DMS114 treated with DMSO at 0.1 percent for 48 hours (cell line): Measurements from ENCODE around the gene APBA1.

Source experiments
- DNase-seq: peaks from one replicate; lab custom pipeline; 2025; ENCODE audit not compliant: unreplicated experiment; lab: John Stamatoyannopoulos, UW

Gene APBA1

DNA sequence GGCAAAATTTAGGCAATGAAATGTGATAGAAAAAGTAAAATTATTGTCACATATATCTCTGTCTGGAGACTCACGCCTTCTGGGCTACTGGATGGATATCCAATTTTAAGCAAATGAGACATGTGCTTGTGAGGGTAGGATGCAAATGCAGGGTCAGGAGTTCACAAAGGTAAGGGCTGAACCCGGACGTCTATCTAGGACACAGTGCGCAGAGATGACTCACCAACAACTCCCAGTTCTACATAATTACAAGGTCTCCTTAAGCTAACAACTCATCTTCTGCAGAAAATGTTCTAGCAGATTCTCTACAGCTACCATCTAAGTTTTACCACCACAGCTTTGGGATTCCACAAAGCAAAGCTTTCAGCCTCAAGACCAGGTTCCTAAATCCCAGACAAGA, 186.7 kb downstream of the APBA1 start:
- DNase-seq, result no peak

DNA sequence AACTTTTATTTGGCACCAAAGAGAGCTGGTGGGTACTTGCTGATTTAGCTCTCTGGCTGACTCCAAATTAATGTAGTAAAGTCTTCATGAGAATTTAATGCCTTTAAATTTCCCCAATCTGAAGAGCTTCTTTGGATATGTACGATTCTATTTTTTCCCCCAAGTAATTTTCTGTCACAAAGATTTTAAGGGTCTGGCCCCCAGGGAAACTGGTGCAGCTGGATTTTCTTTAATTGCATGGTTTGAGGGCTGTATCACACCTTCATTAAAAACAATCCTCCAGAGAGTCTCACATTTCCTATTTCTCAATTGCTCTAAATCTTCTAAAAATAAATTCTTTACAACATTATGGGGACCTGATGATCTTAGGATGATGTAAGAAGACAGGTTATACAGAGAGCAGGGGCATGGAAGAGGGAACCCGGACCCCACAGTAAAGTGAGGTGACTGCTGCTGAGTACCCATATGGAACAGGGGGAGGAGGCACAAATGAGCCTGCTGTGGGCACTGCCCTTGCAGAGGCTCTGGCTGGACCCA, 188.2 kb downstream of the APBA1 start:
- DNase-seq, result no peak

DNA sequence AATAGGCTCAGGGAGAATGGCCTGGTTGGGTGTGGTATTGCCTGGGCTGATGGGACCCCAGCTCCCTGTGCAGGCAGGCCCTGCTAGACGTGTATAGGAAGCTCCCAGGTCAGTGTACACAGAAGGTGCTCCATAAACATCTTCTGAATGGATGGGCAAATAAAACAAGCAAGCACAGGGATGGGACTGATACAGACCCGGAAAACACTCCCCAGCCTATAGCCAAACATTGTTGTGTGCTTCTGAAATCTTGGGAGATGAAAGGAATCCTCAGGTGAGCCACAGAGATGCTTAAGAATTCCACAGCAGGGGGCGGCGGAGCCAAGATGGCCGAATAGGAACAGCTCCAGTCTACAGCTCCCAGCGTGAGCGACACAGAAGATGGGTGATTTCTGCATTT, 195.4 kb downstream of the APBA1 start:
- DNase-seq, result no peak

DNA sequence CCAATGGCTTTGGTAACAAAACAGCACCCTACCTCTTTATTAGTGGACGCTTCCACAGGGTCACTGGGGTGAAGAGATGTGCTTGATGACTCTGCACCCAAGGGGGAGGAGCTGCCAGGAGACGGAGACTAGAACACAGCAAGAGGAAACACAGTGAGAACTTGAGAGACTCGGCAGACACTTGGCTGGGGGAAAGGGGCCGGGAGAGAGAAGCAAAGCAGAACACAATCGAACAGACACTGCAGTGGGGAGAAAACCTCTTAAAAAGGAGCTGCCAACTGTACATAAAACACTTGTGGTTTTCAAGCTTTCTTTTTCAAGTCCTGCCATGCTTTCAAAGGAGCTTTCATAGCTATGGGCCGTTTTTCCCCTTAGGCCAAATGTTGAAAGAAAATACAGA, 196.2 kb downstream of the APBA1 start:
- DNase-seq, result no peak

DNA sequence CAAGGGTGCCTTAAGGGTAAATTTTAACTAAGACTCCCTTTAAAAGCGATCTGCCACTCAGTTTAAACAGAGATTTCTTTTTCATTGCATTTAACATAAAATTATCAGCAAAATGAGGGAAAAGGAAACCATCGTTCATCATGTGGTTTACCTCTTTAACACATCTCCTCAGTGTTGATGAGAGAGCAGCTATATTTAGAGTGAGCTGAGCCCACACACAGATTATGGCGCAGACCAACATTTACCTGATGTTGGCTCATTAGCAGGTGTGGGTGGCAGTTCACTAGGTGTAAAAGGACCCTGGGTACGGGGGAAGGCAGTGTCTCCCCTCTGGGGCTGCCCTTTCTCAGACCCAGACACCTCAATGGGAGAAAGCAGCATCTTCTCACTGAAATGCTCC, 197.3 kb downstream of the APBA1 start:
- no peak for DNase-seq

DNA sequence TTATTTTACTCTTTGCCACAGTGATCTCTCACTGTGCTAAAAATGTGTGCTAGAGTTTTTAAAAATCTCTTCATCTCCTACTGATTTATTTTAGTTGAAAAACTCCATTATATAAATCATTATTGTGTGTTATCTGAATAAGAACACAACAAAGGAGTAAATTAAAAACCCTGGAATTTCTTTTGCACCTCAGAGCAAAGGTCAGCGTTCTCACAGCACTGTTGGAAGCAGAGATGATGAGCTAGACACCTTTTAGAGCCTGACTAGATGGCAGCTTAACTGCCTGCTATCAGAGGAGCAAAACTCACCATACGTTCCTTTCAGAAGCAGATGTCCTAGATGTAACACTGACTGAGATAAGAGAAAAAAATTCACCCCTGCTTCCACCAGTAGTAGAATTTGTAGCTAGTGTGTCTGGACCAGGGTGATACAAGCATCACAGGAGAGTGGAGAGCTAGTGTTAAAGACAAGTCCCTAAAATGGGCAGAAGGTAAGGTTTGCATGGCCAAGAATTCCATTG, 200.0 kb downstream of the APBA1 start:
- DNase-seq, result no peak

DNA sequence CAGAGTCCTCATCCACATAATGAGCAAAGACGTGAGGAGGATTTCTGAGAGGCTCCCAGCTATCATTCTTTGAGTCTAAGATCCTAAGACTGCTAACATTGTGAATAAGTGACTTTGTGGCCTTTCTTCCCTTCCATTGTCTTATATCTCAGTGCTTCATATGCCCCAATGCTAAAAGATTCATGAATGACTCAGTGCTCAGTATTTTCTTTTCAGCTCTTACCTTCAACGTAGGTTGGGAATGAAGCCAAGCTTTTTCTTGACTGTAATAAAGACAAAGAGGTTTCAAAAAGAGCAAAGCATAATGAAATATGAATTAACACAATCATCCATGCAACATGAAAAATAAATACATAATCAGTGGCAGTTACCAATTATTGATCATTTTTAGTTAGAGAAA, 200.7 kb downstream of the APBA1 start:
- no peak for DNase-seq

DNA sequence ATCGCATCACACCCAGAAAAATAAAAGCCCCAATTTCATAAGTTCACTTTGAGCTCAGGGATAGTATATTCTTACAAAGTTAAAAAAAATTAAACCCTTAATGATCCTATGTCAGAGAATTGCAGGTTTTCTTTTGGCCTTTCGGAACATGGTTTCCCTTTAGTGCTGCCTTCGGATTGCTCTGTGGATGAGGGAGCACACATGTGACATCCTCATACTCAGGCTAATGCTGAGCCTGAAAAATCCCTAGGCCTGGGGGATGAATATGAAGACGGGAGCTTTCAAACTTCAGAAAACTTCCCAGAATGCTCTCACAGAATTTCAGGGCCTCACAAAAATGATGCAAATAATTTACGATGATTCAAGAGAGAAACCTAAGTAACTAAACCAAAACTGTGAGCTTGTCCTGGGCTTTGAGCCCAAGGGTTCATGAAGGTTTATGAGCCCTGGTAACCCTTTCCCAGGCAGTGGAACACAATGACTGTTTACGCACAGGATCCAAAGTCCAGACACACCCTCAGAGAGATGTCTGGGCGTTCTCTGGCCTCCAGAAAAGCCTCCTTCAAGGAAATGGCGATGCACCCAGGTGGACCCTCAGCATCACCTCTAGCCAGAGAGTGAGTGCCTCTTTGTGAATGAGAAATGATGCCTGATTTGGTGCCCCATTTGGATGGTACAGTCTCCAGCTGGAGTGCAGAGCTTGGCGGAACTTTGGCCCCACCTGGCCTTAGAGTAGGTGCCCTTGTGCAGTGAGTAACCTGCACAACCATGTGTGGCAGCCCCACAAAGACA, 201.8 kb downstream of the APBA1 start:
- no peak for DNase-seq

DNA sequence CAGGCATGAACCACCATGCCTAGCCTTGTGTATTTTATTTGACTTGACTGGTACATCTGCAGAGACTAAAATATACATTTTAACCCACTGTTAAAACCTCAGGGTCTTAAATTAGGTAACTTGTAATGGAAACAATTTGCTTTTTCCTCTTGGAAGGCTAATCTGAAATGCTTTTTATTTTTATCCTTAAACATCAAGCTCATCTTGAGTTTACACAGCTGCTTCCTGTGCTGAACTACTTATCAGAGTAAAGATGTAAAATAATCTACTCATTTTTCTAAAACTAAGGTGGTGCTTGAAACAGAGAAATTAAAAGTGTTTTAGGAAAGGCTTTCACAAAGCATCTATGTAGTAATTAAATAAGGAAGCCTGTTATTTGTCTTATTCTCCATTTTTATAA, 203.0 kb downstream of the APBA1 start:
- DNase-seq, result no peak

DNA sequence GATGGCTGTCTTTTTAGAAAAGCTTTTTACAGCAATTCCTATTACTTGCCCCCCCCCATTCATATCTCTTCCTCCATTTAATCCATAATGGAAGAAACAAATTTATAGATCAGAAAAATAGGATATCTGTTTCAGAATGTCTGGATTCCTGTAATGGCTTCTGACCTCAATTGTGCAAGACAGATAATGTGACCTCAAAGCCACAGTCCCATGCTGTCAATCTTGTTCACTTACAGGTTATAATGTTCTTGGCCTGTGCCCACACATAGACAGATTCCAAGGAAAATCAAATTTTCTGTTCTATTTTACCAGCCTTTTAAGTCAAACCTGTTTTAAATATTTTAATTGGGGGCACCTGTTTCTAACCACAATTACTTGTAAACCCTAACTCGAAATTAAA, 203.8 kb downstream of the APBA1 start:
- no peak for DNase-seq

DNA sequence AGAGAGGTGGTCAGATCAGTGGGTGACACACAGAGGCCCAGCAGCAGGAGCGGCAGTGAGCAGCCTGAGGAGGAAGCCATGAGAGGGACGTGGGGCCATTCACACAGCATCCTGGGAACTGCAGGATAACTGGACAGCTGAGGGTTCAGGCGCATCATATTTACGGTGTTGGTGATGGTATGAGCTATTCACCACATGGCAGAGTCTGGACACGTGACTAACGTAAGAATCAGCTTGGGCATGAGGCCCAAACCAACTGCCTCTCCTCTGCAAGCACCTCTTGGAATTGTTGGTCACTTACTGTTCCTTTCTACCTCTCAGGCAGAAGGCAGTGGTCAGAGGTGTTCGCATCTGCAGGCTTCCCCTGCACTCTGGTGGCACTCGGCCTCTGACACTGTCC, 206.0 kb downstream of the APBA1 start:
- DNase-seq, result no peak

DNA sequence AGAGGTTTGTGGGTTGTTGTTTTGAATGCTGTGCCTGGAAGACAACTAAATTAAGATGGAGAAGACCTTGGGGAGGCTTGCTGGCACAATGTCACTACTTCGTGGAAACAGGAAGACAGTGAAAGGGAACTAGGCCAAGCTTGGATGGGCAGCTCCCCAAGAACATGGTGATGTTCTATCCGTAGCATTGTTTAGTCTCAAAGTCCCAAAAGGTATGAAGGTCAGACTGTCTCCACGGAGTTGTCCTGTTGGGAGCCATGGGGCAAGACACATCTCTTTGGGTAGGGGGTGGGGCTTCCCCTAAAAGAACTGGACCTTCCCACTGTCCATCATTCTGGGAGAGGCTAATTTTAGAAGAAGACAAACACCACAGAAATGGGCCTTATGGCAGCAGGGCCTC, 206.7 kb downstream of the APBA1 start:
- no peak for DNase-seq

DNA sequence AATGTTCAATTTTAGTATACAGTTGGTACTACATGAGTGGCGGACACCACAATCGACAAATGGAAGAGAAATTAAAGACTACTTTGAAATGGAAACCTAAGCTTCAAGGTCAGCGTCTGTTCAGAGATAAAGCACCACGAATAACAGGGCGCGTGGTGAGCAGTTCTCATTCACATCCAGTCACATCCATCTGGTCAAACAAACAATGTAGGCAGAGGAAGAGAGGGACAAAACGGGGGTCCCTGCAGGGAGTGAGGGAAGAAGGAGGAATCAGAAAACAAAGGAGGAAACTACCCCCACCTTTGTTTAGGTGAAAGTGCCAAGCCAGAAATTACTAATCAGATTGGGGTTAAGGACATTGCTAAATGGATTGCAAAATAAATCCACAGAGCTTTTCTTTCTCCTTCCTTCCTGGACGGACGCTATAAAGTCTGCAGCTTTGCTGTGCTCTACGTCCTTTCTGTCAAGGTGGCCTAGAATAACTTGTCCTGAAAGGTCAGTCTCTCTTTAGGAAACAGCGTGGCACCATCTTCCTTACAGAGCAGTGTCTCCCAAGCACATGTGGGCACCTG, 208.6 kb downstream of the APBA1 start:
- no peak for DNase-seq

DNA sequence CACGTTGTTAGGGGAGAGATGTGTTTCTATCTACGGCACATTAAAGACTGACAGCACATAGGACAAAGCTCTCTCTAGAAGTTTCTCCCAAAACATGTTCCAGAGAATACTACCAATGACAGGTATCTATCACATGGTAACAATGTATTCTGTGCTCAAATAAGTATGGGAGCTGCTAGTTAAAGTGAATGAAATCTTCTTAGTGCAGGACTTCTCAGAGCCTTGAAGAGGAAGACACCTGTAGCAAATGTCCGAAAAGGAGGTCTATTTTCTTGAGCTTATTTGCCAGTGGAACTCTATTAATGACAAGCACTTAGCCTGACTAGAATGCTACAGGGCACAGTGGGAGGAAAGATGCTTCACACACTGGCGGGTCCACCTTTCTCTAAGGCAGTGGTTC, 209.8 kb downstream of the APBA1 start:
- DNase-seq, result no peak

DNA sequence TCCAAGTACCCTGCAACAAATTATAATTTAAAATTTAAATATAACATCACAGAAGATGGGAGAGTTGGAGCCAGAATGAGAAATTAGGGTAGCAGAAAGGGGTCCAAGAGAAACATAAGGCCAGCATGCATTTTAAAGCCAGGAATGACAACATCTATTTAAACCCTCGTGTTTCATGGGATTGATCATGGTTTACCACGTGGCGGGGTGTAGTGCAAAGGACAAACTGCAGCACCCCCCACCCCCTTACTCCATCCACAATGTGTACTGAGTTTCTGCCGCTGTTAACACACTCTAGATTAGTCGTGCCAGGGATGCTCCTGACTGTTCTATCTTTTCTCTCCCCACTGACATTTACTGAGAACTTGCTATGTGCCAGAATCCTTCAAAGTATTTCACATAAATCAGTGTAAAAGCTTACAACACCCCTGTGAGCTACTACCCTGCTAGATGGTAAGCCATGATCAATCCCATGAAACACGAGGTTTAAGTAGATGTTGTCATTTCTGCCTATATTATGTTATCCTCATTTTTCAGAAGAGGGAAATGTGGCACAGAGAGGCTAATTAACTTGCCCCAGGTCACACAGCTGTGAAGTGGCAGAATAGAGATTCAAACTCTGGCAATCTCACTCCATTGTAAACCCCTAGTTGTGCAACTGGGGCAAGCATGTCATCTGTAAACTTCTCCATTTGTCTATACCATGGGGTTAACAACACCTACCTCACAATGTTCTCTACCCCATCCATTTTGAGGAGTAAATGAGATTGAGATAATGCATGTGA, 210.9 kb downstream of the APBA1 start:
- DNase-seq, result no peak

DNA sequence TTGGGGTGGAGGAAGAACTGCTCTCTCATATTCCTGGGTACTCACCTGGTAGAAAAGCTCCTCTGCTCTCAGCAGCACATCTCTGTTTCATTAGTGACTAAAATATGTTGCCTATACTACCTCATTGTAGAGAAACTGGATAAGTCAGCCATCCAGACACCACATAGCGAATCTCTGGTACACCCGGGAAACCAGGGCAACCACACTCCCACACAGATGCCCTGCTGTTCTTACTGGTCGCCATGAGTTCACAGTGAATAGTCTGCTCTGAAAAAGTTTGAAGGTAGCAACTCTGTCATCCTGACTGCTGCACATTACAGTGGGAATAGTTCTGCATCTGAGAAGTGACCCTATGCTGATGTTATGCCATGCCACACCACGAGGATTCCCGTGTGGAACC, 212.2 kb downstream of the APBA1 start:
- no peak for DNase-seq

DNA sequence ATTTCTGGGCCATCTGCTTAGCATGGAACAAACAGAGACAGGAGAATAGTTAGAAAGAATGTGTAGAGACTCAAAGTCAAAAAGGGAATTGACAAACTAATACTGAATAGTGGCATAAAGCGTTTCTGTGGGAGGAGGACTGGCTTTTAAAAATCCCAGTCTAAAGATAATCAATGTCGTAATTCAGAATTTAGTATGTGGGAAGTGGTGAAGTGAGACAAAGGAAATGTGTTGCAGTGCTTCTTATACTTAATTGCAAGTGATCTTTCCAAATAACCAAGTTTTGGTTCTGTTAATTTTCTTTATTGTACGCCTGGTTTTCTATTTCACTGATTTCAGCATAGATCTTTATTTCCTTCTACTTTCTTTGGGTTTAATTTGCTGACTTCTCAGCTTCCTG, 214.0 kb downstream of the APBA1 start:
- no peak for DNase-seq

DNA sequence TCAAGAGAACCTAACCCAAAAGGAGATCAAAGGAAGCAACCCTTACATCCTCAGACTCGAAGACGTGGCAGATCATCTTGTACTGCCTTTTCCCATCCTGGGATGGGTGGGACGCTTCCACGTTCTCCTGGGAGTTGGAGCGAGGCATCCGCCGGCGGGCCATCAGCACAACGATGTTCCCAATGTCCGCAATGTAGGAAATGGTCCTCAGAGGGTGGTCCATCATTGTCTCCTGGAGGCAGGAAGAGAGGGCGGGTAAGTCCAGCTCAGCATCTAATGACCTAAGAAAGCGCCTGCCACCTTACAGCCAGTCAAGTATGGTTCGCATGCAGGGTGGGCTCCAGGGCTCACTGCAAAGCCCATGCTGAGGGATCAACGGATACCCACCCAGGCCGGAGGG, 216.0 kb downstream of the APBA1 start:
- no peak for DNase-seq

DNA sequence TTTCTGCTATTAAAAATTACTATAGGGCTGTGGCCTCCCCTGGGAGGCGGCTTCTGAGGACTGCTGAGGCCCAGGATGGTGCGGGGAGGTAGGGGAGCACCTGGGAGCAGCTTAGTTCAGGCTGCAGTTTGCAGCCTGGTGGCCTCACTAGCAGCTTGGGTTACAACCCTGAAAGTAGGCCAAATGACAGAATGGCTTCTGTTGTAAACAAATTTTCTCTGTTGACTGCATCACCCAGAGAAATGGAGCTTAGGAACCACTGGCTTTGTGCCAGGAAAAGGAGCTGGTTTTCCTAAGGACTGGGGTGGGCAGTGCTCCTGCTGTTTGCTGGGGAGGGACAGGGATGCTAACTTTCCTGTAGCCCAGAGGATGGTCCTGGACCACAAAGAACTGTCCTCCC, 216.9 kb downstream of the APBA1 start:
- no peak for DNase-seq

DNA sequence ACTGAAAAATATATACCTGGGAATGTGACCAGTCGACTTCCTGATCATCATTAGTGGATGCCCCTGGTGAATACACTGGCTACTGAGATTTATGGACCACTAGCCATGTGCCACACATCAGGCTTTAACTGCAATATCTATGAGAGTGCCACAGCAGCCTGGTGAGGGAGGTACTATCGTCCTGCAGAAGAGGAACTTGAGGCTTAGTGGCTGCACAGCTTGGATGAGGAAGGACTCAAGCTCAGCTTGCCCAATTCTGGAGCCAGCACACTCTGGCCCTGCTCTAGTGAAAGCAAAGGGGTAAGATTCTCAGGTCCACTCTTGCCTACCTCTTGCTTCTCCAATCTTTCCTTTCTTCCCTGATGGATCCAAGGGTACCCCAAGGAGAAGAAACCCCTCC, 217.8 kb downstream of the APBA1 start:
- no peak for DNase-seq

DNA sequence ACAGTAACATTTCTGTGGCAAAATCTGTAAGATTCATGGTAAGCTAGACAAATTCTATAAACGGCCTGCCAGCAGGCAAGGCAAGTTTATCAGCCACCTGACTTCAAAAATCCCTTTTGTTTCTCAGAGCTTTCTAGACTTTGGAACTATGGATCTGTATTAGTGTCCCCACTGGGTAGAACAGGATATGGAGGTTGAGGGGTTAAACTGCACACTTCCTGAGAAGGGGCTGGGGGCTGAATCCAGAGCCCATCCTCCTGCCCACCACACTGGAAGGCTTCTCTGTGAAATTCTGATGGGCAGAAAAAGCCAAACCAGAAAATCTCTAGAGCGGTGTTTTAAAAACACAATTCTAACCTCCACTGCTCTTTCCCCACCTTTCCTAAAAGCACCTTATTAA, 218.4 kb downstream of the APBA1 start:
- no peak for DNase-seq
